Measurements from ENCODE around the gene BMX. TPM values are rescaled to one million over a fixed set of nuclear protein-coding genes. Genes with fewer than 3 reads are reported as not detected.

The BMX gene
- polyA plus RNA-seq, 2 donors, result 0.22 to 0.33 TPM

- Histone ChIP-seq H3K4me1 (ENCODE audit: control insufficient read depth in 2 of 2, insufficient read depth in 2 of 2, low read length in 1 of 2) (no peaks in the 10 kb centered on the region), H3K36me3 (ENCODE audit: control insufficient read depth in 2 of 2, insufficient read depth in 2 of 2, low read length in 1 of 2) (no peaks in the 10 kb centered on the region), H3K4me3 (ENCODE audit: low read depth in 1 of 2, low read length in 2 of 2) (no peak overlapping the region), H3K9me3 (ENCODE audit: control insufficient read depth in 2 of 2, insufficient read depth in 1 of 2, low read depth in 1 of 2, low read length in 1 of 2) (no peaks in the 10 kb centered on the region), H3K27me3 (ENCODE audit: control insufficient read depth in 1 of 2, insufficient read depth in 2 of 2, low read length in 2 of 2) (no peaks in the 10 kb centered on the region), H3K27ac (ENCODE audit: low read depth in 2 of 2, low read length in 1 of 2) (no peak overlapping the region)
These were observed 22.5 kb downstream of the BMX start for GRCh38 chrX:15523088-15523487.

DNA sequence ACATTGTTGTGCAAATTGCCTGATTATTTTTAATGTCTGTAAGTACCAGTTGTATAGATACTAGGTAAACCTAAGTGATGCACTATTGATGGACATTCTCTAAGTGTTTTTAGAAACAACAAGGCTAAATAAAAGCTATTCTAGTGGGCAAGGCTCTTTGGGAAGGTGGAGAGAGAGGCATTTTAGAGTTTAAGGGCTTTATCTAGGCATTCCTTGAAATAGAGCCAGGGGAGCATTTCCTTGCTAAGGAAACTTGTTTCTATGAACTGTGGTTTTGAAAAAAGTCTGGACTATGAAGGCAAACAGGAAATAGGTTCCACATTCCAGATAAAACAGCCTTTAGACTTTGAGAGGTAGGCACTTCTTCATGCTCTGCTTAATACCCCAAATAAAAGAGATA is 23.8 kb downstream of the BMX start:
- H3K36me3 ChIP-seq (ENCODE audit: control insufficient read depth in 2 of 2, insufficient read depth in 2 of 2, low read length in 1 of 2), result no peaks in the 10 kb centered on the region
- H3K27ac ChIP-seq (ENCODE audit: low read depth in 2 of 2, low read length in 1 of 2), result no peak overlapping the region
- H3K4me1 ChIP-seq (ENCODE audit: control insufficient read depth in 2 of 2, insufficient read depth in 2 of 2, low read length in 1 of 2), result no peaks in the 10 kb centered on the region
- H3K27me3 ChIP-seq (ENCODE audit: control insufficient read depth in 1 of 2, insufficient read depth in 2 of 2, low read length in 2 of 2), result no peaks in the 10 kb centered on the region
- no peaks in the 10 kb centered on the region for H3K9me3 ChIP-seq (ENCODE audit: control insufficient read depth in 2 of 2, insufficient read depth in 1 of 2, low read depth in 1 of 2, low read length in 1 of 2)
- H3K4me3 ChIP-seq (ENCODE audit: low read depth in 1 of 2, low read length in 2 of 2), result no peak overlapping the region

DNA sequence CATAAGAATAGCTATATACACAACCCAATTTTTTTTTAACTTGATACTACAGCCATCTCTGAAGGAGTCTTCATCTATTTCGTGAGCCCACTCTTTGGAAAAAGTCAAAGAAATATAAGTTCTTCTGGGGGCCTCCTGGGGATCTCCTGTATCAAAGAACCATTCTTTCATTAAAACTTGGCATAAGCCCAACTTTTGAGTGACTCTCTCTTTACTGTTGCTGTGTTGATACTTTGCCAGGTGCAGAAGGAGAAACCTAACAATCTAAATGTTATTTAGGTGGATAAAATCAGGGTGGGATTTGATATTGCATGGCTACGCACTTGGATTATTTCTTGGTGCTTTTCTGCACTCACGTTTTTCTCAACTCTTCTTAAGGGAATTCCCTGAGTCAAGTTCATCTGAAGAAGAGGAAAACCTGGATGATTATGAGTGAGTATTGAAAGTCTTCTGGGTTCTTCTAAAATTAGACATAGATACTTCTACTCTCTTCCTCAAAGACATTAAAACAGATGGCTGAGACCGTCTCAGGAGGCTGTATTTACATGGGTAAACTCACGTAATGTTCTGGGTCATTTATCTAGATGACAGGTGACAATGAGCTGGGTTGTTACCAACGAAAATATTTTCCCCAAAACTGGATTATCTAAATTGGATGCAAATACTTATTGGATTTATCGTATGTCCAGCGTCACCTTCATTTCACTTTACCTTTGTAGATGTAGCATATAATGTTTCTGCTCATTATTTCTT is 25.2 kb downstream of the BMX start:
- Histone ChIP-seq H3K27ac (ENCODE audit: low read depth in 2 of 2, low read length in 1 of 2) (no peak overlapping the region), H3K9me3 (ENCODE audit: control insufficient read depth in 2 of 2, insufficient read depth in 1 of 2, low read depth in 1 of 2, low read length in 1 of 2) (peaks cover 0 to 2% of the 10 kb centered on the region in 2 donors), H3K4me1 (ENCODE audit: control insufficient read depth in 2 of 2, insufficient read depth in 2 of 2, low read length in 1 of 2) (no peaks in the 10 kb centered on the region), H3K4me3 (ENCODE audit: low read depth in 1 of 2, low read length in 2 of 2) (no peak overlapping the region), H3K27me3 (ENCODE audit: control insufficient read depth in 1 of 2, insufficient read depth in 2 of 2, low read length in 2 of 2) (no peaks in the 10 kb centered on the region), H3K36me3 (ENCODE audit: control insufficient read depth in 2 of 2, insufficient read depth in 2 of 2, low read length in 1 of 2) (no peaks in the 10 kb centered on the region)
- WGBS, 2 donors, result 56 to 67% methylated on average over 8 of the region's 8 CpGs

DNA sequence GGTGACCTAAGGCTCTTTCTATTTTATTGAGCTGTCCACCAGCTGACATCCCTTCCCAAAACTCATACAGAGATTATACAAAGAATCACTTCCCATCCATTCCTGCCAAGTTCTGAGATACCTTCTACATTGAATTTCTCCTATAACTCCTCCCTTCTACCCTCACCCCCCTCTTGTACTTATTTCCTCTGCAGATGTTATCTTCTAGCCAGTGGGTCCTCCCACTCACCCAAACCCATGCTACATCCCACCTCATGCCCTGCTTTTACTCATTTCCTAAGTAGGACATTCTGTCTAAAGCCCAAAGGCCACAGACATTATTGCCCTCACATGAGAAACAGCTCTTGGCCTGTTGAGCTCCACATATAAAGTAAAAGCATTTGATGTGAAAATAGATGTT is 28.6 kb downstream of the BMX start:
- no peak overlapping the region for H3K4me3 ChIP-seq (ENCODE audit: low read depth in 1 of 2, low read length in 2 of 2)
- H3K4me1 ChIP-seq (ENCODE audit: control insufficient read depth in 2 of 2, insufficient read depth in 2 of 2, low read length in 1 of 2), result no peaks in the 10 kb centered on the region
- no peaks in the 10 kb centered on the region for H3K27me3 ChIP-seq (ENCODE audit: control insufficient read depth in 1 of 2, insufficient read depth in 2 of 2, low read length in 2 of 2)

GRCh38 chrX:15530318-15530717 is 29.7 kb downstream of the BMX start:
- Histone ChIP-seq H3K4me3 (ENCODE audit: low read depth in 1 of 2, low read length in 2 of 2) (no peak overlapping the region), H3K9me3 (ENCODE audit: control insufficient read depth in 2 of 2, insufficient read depth in 1 of 2, low read depth in 1 of 2, low read length in 1 of 2) (peaks cover 0 to 2% of the 10 kb centered on the region in 2 donors), H3K27ac (ENCODE audit: low read depth in 2 of 2, low read length in 1 of 2) (no peak overlapping the region), H3K27me3 (ENCODE audit: control insufficient read depth in 1 of 2, insufficient read depth in 2 of 2, low read length in 2 of 2) (no peaks in the 10 kb centered on the region), H3K4me1 (ENCODE audit: control insufficient read depth in 2 of 2, insufficient read depth in 2 of 2, low read length in 1 of 2) (no peaks in the 10 kb centered on the region), H3K36me3 (ENCODE audit: control insufficient read depth in 2 of 2, insufficient read depth in 2 of 2, low read length in 1 of 2) (no peaks in the 10 kb centered on the region)
- 71 to 82% methylated on average over 6 of the region's 6 CpGs for WGBS, 2 donors

More for the DNA sequence above, 28.6 kb downstream of the BMX start:
- H3K27ac ChIP-seq (ENCODE audit: low read depth in 2 of 2, low read length in 1 of 2), result no peak overlapping the region
- no peaks in the 10 kb centered on the region for H3K36me3 ChIP-seq (ENCODE audit: control insufficient read depth in 2 of 2, insufficient read depth in 2 of 2, low read length in 1 of 2)
- peaks cover 0 to 2% of the 10 kb centered on the region in 2 donors for H3K9me3 ChIP-seq (ENCODE audit: control insufficient read depth in 2 of 2, insufficient read depth in 1 of 2, low read depth in 1 of 2, low read length in 1 of 2)

GRCh38 chrX:15546745-15547144 is 46.1 kb downstream of the BMX start:
- Histone ChIP-seq H3K27ac (ENCODE audit: low read depth in 2 of 2, low read length in 1 of 2) (no peak overlapping the region), H3K36me3 (ENCODE audit: control insufficient read depth in 2 of 2, insufficient read depth in 2 of 2, low read length in 1 of 2) (no peaks in the 10 kb centered on the region), H3K4me1 (ENCODE audit: control insufficient read depth in 2 of 2, insufficient read depth in 2 of 2, low read length in 1 of 2) (no peaks in the 10 kb centered on the region), H3K9me3 (ENCODE audit: control insufficient read depth in 2 of 2, insufficient read depth in 1 of 2, low read depth in 1 of 2, low read length in 1 of 2) (no peaks in the 10 kb centered on the region), H3K4me3 (ENCODE audit: low read depth in 1 of 2, low read length in 2 of 2) (no peak overlapping the region), H3K27me3 (ENCODE audit: control insufficient read depth in 1 of 2, insufficient read depth in 2 of 2, low read length in 2 of 2) (peaks cover 0 to 6% of the 10 kb centered on the region in 2 donors)
- 77 to 83% methylated on average over 5 of the region's 5 CpGs for WGBS, 2 donors

DNA sequence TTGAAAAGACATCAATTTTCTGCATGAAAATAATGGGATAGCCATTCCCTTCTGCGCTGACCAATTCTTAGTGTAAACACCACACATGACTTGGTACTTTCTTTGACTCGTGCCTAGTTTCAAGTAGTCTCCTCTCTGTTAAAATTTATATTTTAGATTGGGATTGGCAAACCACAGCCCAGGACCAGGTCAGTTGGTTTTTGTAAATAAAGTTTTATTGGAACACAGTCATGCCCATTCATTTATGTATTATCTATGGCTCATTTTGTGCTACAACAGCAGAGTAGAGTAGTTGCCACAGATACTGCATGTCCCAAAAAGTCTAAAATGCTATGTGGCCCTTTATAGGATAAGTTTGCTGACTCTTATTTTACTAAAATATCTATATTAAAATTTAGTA is 46.7 kb downstream of the BMX start:
- H3K27me3 ChIP-seq (ENCODE audit: control insufficient read depth in 1 of 2, insufficient read depth in 2 of 2, low read length in 2 of 2), result peaks cover 0 to 6% of the 10 kb centered on the region in 2 donors

GRCh38 chrX:15549189-15550012 is 48.8 kb downstream of the BMX start:
- Histone ChIP-seq H3K36me3 (ENCODE audit: control insufficient read depth in 2 of 2, insufficient read depth in 2 of 2, low read length in 1 of 2) (no peaks in the 10 kb centered on the region), H3K27me3 (ENCODE audit: control insufficient read depth in 1 of 2, insufficient read depth in 2 of 2, low read length in 2 of 2) (peaks cover 0 to 6% of the 10 kb centered on the region in 2 donors), H3K4me3 (ENCODE audit: low read depth in 1 of 2, low read length in 2 of 2) (no peak overlapping the region), H3K27ac (ENCODE audit: low read depth in 2 of 2, low read length in 1 of 2) (no peak overlapping the region), H3K4me1 (ENCODE audit: control insufficient read depth in 2 of 2, insufficient read depth in 2 of 2, low read length in 1 of 2) (no peaks in the 10 kb centered on the region), H3K9me3 (ENCODE audit: control insufficient read depth in 2 of 2, insufficient read depth in 1 of 2, low read depth in 1 of 2, low read length in 1 of 2) (no peaks in the 10 kb centered on the region)
- WGBS, 2 donors, result 75 to 88% methylated on average over 8 of the region's 8 CpGs

More for the DNA sequence above, 46.7 kb downstream of the BMX start:
- Histone ChIP-seq H3K9me3 (ENCODE audit: control insufficient read depth in 2 of 2, insufficient read depth in 1 of 2, low read depth in 1 of 2, low read length in 1 of 2) (no peaks in the 10 kb centered on the region), H3K4me3 (ENCODE audit: low read depth in 1 of 2, low read length in 2 of 2) (no peak overlapping the region), H3K27ac (ENCODE audit: low read depth in 2 of 2, low read length in 1 of 2) (no peak overlapping the region), H3K4me1 (ENCODE audit: control insufficient read depth in 2 of 2, insufficient read depth in 2 of 2, low read length in 1 of 2) (no peaks in the 10 kb centered on the region), H3K36me3 (ENCODE audit: control insufficient read depth in 2 of 2, insufficient read depth in 2 of 2, low read length in 1 of 2) (no peaks in the 10 kb centered on the region)
- WGBS, 2 donors, result 81 to 86% methylated on average over 2 of the region's 2 CpGs

- no peak overlapping the region for H3K27ac ChIP-seq (ENCODE audit: low read depth in 2 of 2, low read length in 1 of 2)
- H3K36me3 ChIP-seq (ENCODE audit: control insufficient read depth in 2 of 2, insufficient read depth in 2 of 2, low read length in 1 of 2), result no peaks in the 10 kb centered on the region
- H3K9me3 ChIP-seq (ENCODE audit: control insufficient read depth in 2 of 2, insufficient read depth in 1 of 2, low read depth in 1 of 2, low read length in 1 of 2), result no peaks in the 10 kb centered on the region
- no peak overlapping the region for H3K4me3 ChIP-seq (ENCODE audit: low read depth in 1 of 2, low read length in 2 of 2)
- no peaks in the 10 kb centered on the region for H3K27me3 ChIP-seq (ENCODE audit: control insufficient read depth in 1 of 2, insufficient read depth in 2 of 2, low read length in 2 of 2)
- WGBS, 2 donors, result 78 to 90% methylated on average over 3 of the region's 3 CpGs
- H3K4me1 ChIP-seq (ENCODE audit: control insufficient read depth in 2 of 2, insufficient read depth in 2 of 2, low read length in 1 of 2), result no peaks in the 10 kb centered on the region
These were observed 58.6 kb downstream of the BMX start for GRCh38 chrX:15559227-15559626.
